NCI-H1092 treated with DMSO at 0.1 percent for 48 hours (cell line): ENCODE measurements around the gene DHX30.
A peak's percentile ranks its signal among the peaks of the same experiment; 100 is the strongest.
"Not testable (repeated sequence)": the region's sequence is repeated elsewhere in the genome, so short reads cannot be mapped to it uniquely, and the experiment has no call there.

Experiments used
- DNase-seq: peaks from one replicate; lab custom pipeline; 2025; lab: John Stamatoyannopoulos, UW

Gene DHX30

DNA sequence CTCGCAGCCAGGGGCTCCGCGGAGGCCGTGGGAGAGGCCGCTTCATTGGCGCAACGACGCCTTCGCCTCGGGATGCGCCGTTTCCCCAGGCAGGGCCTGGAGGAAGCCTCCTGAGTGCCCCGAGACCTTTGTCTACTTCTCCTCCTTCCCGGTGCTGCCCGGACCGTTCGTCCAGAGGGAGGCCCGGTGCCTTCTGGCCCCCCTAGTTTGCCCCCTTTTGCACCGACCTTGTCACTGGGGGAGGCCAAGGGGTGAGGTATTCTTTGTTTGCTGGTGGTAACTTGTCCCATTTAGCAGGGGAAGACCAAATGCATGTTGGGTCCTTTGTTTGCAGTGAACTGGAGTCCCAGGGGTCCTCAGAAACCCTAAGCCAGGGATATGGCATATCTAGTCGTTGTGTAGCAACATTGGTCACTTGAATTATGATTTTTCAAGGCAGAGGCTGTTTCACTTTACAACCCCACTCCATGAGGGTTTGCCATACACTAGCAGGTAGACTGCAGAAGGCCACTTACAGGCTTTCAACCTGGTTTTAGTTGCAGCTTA is 615 bp downstream of the DHX30 start:
- DNase-seq: peak; percentile 41

- no peak for DNase-seq
Observed at GRCh38 chr3:47804577-47804976, 1.6 kb downstream of the DHX30 start.

- no peak for DNase-seq
Observed at GRCh38 chr3:47813551-47814177, 10.7 kb downstream of the DHX30 start.

- DNase-seq: no peak
Observed at GRCh38 chr3:47817609-47818008, 14.7 kb downstream of the DHX30 start.

GRCh38 chr3:47824541-47825473 is 21.9 kb downstream of the DHX30 start:
- peak; percentile 75 for DNase-seq

GRCh38 chr3:47825590-47825989 is 22.7 kb downstream of the DHX30 start:
- no peak for DNase-seq

GRCh38 chr3:47829482-47829881 is 26.5 kb downstream of the DHX30 start:
- DNase-seq: not testable (repeated sequence)

GRCh38 chr3:47836986-47837385 is 34.0 kb downstream of the DHX30 start:
- DNase-seq: no peak

DNA sequence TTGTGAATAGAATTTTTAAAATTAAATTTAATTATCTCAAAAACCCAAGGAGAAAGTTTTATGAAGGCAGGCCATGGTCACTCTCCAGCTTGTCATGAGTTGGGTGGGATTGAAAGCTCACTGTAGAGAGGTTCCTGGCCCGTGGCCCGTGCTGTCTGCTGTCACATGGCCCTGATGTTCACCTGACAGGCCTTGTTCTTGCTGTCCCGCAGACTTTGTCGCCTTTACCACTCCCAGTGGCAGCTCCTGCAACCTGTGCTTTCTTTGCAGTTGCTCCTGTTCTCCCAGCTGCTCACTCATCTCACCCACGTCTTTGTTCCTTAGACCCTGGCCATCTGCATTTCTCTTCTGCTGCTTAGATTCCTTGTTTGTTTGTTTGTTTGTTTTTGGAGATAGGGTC is 35.6 kb downstream of the DHX30 start:
- no peak for DNase-seq

DNA sequence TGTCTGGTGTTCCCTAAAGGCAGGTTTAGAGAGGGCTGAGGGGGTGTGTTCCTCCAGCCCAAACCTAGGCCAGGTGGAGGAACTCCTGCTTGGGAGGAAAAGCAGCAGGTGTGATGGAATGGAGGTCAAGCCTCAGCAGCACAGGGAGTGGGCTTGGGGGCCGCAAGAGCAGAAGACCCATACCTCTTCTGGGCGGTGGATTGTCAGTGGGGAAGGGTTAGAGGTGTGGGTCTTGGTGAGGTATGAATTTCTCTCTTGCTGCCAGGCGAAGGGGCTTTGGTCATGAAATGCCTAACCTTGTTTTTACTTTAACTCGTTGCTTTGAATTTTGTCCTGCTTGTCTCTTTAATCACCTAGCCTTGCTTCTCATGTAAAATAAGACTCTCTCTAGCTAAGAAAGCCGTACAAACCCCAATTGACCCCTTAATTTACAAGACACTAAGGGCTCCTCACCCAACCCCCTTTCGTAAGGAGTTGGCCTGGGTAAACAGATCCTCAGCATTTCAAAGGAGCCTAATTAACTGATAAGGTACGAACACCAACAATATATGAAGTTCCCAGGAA is 38.9 kb downstream of the DHX30 start:
- no peak for DNase-seq

- no peak for DNase-seq
Observed at GRCh38 chr3:47846186-47846879, 43.4 kb downstream of the DHX30 start.

DNA sequence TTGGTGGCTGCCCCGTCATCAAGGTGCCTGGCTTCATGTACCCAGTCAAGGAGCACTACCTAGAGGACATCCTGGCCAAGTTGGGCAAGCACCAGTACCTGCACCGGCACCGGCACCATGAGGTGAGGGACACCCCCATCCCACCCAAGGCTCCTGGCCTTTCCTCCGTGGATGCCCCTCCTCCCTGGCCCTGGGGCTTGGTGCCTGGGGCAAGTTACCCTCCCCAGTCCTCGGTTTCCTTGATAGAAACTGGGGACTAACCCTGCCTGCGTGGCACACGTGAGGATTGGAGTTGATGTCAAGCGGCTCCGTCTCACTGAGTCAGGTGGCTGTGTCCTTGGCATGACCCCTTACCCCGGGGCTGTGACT is 43.9 kb downstream of the DHX30 start:
- DNase-seq: no peak

DNA sequence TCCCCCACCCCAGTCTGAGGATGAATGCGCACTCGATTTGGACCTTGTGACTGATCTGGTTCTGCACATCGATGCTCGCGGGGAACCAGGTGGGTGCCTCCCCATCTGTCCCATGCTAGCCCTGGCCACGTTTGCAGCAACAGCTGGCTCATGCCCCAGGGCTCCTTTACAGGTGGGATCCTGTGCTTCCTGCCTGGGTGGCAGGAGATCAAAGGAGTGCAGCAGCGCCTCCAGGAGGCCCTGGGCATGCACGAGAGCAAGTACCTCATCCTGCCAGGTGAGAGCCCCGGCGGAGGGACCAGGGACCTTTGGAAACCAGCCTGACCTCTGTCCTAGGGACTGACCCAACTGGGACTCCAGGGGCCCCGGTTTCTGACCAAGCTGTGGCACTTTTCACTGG is 44.3 kb downstream of the DHX30 start:
- DNase-seq: no peak

- no peak for DNase-seq
Observed at GRCh38 chr3:47847801-47848518, 45.0 kb downstream of the DHX30 start.

GRCh38 chr3:47848599-47849117 is 45.7 kb downstream of the DHX30 start:
- DNase-seq: no peak

GRCh38 chr3:47849186-47849698 is 46.3 kb downstream of the DHX30 start:
- no peak for DNase-seq

DNA sequence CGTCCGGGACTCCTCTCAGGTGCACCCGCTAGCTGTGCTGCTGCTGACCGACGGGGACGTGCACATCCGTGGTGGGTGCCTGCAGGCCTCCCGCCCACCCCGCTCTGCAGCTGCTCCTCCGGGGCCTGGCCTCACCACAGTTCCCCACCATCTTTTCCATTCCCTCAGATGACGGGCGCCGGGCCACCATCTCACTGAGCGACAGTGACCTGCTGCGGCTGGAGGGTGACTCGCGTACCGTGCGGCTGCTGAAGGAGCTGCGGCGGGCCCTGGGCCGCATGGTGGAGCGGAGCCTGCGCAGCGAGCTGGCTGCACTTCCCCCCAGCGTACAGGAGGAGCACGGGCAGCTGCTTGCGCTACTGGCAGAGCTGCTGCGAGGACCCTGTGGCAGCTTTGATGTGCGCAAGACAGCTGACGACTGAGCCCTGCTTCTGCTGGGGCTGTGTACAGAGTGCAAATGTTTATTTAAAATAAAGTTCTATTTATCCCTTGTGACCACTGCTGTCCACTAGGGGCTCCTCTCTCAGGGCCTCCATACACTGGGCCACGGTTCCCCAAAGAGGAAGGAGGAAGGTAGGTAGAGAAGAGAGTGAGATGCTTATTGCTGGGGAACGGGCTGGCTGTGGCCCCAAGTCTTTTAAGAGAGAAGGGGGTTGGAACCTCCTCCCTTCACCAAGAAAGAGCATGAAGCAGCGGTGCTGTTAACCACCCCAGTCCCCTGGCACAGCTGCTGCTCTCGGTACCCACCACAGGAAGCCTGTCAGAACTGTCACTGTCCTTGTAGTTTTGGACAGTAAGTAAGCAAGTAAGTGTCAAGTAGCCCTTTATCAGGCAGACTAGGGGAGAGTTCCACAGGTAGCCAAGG is 47.0 kb downstream of the DHX30 start:
- no peak for DNase-seq

- DNase-seq: no peak
Observed at GRCh38 chr3:47850564-47851410, 47.8 kb downstream of the DHX30 start.
